Vagina (tissue), 2 donors: Measurements from ENCODE around the gene STK11.
"Not testable (repeated sequence)": the region's sequence is repeated elsewhere in the genome, so short reads cannot be mapped to it uniquely, and the experiment has no call there.

Source experiments
- POLR2A ChIP-seq, 2 donors: fragments of 450-650 bp; IDR thresholded peaks; one replicate each; pipeline ENCODE4 v1.6.1; 2017; ENCODE audit warnings: antibody characterized with exemption in 2 of 2, mild to moderate bottlenecking in 2 of 2, moderate library complexity in 2 of 2
- TF ChIP-seq, protein P1 (sequence below), 3 experiments: fragments of 450-650 bp in 2 of 3; fragments of 200-600 bp in 1 of 3; sonication (generic) in 1 of 3; IDR thresholded peaks; one replicate each; pipeline ENCODE4 v1.5.1; 2017 to 2019; ENCODE audit warnings: antibody characterized with exemption in 3 of 3, mild to moderate bottlenecking in 2 of 3, moderate library complexity in 2 of 3

DNA sequence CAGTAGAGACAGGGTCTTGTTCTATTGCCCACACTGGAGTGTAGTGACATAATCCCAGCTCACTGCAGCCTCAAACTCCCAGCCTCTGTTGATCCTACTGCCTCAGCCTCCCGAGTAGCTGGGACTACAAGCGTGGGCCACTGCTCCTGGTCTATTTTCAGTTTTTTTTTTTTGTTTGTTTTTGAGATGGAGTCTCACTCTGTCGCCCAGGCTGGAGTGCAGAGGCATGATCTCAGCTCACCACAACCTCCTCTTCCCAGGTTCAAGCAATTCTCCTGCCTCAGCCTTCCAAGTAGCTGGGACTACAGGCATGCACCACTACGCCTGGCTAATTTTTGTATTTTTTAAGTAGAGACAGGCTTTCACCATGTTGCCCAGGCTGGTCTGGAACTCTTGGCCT is 5.0 kb upstream of the STK11 start:
- not testable (repeated sequence) for TF ChIP-seq POLR2A (IDR thresholded peaks at IDR 0.05)
- TF ChIP-seq, protein P1, sequence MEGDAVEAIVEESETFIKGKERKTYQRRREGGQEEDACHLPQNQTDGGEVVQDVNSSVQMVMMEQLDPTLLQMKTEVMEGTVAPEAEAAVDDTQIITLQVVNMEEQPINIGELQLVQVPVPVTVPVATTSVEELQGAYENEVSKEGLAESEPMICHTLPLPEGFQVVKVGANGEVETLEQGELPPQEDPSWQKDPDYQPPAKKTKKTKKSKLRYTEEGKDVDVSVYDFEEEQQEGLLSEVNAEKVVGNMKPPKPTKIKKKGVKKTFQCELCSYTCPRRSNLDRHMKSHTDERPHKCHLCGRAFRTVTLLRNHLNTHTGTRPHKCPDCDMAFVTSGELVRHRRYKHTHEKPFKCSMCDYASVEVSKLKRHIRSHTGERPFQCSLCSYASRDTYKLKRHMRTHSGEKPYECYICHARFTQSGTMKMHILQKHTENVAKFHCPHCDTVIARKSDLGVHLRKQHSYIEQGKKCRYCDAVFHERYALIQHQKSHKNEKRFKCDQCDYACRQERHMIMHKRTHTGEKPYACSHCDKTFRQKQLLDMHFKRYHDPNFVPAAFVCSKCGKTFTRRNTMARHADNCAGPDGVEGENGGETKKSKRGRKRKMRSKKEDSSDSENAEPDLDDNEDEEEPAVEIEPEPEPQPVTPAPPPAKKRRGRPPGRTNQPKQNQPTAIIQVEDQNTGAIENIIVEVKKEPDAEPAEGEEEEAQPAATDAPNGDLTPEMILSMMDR (IDR thresholded peaks at IDR 0.05), result not testable (repeated sequence)
